GM21786 (cell line): Measurements from ENCODE around the gene PPP2R3A.

Experiments used
- ATAC-seq: cut with Tn5 transposase; IDR thresholded peaks from one replicate; pipeline ENCODE4 v1.9.1; 2021; ENCODE audit not compliant: unreplicated experiment

PPP2R3A gene

DNA sequence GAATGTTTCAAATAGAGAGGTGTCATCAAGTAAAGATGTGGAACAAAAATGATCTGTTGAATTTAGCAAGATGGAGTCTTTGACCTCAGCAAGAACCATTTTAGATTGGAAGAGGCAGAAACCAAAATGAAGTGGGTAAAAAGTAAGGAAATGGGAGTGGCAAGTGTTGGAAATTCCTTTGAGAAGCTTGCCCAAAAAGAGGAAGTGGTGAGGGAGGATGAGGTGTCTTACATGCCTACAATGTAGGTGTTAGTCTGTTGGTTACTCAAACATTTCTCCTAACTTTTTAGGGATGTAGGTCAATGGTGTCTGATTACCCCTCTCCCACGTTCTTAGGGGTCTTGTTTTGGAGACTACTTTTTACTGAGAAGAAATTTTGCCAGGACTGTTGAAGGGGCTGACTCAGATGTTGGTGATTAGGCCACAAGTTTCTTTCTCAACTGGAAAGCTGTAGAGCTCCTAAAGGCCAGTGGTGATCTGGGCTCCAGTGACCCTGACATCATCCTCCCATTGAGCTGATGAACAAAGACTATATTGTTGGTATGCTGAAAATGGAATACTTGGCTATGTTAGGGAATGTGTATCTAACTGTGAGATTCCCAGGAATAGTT, 5.1 kb downstream of the PPP2R3A start:
- ATAC-seq = no peak

DNA sequence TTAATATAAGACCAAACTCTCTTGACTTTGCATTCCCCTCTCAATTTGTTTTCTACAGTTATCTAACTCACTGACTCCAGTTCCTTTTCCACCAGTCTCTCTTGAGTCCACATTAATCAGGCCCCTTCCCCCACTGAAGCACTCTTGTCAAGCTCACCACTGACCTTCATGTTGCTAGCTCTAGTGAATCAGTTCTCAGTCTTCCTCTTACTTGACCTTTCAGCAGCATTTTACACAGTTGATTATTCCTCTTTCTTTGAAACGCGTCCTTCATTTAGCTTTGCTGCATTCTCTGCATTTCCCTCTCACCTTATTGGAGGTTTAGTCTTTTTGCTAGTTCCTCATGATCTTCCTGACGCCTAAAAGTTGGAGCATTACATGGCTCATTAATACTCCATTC, 8.3 kb downstream of the PPP2R3A start:
- no peak for ATAC-seq

DNA sequence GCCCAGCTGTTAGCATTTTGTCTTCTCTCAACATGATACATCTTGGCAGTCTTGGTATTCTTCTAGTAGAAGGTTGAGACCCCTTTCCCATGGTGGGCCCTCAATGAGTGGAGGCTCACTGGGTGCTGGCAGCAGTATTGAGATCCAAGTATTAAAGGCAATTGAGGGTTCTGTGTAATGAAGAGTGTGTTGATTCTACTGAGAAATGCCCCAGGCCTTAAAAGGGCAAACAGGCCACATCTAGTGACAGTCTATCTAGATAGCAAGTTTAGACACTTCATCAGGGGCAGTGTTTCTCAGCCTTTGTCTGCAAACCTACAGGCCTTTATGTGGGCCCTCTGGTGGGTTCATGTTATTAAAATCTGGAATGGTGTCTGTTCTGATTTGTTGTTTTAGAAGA, 9.5 kb downstream of the PPP2R3A start:
- ATAC-seq = no peak

DNA sequence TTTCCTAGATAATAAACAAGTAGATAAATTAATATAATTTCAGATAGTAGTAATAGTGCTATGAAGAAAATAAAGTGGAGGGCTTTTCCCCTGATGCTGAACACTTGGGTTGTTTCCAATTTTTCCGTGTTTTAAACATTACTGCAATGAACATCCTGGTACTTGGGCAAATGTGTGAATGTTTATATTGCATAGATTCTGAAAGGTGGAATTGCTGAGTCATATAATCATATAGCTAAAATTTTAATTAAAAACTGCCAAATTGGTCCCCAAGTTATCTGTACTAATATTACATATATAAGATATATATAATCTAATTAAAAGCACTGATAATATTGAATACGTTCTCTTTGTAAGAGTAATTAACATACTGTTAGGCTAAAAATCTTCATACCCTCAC, 10.0 kb downstream of the PPP2R3A start:
- ATAC-seq = no peak

GRCh38 chr3:135980343-135980742, 14.8 kb downstream of the PPP2R3A start:
- no peak for ATAC-seq

DNA sequence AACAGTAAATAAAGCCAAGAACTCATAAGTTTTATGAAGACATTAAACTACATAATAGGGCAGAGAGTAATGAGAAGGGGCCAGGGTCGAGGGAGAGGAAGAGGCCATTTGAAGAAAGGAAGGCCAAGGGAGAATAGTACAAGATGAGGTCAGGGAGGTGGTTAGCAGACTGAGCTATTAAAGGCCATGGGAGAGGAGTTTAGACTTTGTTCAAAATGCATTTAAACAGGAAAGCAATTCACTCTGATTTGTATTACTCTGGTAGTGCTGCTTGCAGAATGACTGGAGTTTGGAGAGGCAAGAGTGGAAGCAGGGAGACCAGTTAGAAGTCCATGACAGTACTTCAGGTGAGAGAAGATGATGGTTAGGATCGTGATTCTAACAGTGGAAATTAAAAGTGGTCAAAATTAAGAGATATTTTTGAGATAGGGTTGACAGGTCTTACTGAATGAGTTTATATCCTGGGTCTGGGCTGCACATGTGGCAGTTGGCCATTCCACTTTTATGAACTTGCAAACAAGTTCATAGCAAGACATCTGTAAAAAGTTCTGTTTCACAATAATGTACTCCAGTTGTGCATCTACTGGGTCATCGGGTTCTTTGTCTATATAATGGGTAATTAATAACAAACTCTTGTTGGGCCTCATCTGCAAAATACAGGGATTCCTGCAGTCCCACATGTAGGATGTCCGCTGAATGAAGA, 16.3 kb downstream of the PPP2R3A start:
- ATAC-seq = no peak

DNA sequence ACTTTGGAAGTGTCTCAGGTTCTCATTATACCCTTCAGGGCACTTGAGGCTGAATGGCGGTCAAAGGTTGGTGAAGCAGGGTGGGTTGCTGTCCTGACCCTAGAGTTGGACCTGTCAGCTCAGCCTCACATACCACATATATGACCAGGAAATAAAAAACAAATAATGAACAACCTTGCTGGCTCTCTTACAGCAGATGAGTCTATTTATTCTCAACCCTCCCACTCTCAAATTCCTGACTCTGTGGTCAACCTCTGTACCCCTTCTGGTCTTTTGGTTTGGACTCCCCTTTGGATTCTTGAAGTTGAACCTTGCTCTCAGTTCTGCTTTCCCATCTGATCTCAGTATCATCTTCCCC, 16.9 kb downstream of the PPP2R3A start:
- ATAC-seq = no peak

- ATAC-seq = no peak
These were observed 17.5 kb downstream of the PPP2R3A start for GRCh38 chr3:135982922-135983581.

GRCh38 chr3:135987661-135988060, 22.1 kb downstream of the PPP2R3A start:
- no peak for ATAC-seq

DNA sequence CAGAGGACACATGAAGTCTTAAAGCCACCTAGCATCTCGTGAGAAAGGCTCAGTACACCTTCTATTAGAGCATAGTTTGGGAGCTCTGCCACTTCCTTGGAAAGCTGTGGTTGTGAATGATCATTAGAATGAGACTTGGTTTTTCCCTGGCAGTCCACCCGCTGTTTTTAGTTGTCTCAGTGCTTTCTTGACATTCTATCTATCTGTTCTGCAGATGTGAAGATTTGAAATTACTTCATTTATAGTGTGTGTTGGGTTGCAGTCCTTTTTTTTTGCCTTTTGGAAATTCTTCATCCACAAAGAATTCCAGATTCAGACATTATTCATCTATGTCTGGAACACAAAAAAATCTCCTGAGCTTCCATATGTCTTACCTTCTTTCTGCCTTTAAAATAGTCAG, 23.7 kb downstream of the PPP2R3A start:
- no peak for ATAC-seq

- ATAC-seq = no peak
These were observed 25.4 kb downstream of the PPP2R3A start for GRCh38 chr3:135990903-135991302.

DNA sequence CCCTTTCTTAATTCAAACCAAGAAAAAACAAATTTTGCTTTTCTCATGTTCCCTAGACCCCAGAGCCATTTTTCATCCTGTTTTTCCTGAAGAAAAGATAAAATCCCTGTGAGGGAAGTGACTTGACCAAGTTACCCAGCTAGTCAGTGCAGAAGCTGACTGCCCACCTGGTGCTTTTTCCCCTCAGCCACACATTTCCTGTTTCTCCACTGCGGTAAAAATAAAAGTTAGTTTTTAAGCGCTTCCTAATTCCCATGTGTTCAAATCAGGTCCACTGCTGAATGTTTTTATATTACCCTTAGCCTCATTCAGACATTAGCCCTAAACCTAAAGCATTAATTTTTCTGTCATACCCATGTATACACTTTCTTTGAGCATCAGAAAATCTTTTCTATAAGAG, 26.1 kb downstream of the PPP2R3A start:
- ATAC-seq = no peak

DNA sequence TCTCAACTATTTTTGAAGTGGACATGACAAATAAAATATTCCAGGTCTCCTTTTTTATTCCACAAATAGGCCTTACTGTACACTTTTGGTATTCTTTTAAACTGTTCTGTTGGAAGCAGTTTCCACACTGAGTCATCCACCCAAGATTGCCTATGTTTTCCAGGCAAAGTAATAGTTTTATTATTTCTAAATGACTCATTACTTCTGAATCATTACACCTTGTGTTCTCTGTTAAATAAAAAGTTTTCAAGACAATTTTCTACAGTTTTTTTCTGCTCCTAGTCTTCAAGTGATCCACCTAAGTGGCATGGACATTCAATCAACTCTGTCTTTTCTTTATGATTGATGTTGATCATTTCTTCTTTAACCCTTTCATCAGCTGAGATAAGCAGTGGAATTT, 26.5 kb downstream of the PPP2R3A start:
- no peak for ATAC-seq

DNA sequence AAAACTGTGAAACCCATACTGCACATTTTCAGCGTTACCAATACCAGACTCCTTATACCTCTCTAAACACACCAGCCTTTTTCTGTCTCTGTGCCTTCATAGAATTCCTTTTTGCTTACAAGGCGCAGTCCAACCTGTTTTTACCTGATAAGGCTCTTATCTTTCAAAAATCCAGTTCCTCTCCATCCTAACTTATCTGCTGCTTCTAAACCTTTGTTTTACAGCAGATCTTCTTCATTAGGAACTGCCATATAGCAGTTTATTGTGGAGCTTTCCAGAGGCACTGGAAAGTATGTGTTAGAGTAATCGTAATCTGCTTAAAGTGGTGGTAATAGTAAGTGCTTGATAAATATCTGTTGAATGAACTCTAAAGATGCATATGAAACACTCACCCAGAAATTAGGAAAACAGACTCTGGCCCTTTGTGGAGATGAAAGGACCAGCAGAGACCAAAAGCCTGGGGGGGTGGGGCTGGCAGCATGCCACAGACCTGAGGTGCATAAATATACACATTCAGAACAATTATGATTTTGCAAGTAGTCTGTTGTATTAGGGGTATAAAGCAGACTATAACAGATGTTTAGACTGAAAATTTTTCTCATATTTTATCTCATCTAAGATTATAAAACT, 29.3 kb downstream of the PPP2R3A start:
- ATAC-seq = no peak

- no peak for ATAC-seq
These were observed 30.2 kb downstream of the PPP2R3A start for GRCh38 chr3:135995766-135996165.

DNA sequence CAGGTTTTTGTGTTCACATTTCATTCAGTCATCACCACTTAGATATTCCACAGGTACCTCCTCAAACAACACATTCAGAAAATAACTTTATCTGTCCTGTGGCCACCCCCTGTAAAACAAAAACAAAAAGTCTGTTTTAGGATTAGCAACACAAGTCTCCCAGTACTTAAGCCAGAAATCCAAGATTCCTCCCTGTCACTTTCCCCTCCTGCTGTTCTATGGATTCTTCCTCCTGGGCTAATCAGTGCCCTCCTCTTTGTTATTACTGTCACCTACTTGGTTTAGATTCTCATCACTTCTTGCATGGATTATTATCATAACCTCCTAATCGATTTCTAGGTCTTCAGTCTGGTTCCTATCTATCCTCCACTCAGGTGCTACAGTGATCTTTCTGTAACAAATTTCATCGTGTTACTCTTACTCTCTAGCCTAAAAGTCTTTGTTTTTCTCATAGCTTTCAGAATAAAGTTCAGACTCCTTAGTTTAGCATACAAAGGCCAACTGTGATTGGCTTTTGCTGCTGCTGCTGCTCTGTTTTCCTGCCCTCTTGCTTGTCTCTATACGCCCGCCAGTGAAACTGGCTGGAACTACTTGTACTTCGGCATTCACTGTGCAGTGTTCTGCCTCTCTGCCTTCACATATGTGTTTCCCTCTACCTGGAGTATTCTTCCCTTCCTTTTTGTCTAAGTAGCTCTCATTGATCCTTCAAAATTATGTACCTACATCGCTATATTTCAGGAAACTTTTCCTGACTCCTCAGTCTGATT, 32.2 kb downstream of the PPP2R3A start:
- ATAC-seq = no peak

DNA sequence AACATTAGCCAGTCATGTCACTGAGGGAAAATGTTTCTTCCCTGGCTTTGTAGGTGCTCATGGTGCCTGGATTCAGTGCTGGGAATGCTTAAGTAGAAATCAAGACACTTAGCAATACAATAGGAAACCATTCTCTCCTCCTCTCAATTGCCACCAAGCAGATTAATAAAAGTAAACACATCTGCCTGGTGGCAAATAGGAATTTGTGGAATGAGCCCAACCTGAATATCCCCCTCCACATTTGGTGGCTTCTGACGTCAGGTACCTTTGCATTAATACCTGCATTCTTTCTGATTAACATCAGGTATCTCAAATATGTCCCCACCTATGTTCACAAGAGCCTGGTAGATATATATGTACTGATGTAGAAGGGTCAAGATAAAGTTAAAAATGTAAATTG, 42.7 kb downstream of the PPP2R3A start:
- no peak for ATAC-seq

DNA sequence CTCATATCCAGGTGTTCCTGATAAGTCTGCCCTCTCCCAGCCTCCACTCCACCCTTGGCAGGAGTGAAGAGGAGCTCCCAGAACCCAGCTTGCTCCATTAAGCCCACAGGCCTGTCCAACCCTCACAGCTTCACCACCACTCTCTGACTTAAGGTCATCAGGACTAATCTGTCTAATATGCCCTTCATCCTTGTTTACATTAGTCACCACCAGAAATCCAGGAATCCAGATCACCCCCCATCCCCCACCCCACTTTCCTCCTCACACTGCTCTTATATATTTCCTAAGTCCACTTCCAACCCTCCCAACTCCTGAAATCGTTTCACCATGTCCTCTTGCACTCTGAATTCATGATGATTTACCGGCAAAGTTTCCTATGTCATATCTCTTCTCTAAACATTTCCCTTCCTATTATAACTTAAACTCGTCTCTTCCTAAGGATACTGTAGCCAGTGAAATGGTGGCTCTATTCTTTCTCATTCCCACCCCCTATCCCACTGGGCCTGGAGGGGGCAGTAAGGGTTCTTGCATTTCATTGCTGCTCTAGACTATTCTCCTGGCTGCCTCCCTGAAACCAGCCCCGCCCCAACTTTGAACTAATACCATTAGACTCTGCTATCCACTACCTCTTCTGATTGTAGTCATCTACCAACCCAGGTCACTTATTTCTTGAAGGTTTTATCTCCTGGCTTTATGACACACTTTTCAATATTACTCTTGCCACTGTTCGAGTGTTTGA, 43.4 kb downstream of the PPP2R3A start:
- no peak for ATAC-seq

DNA sequence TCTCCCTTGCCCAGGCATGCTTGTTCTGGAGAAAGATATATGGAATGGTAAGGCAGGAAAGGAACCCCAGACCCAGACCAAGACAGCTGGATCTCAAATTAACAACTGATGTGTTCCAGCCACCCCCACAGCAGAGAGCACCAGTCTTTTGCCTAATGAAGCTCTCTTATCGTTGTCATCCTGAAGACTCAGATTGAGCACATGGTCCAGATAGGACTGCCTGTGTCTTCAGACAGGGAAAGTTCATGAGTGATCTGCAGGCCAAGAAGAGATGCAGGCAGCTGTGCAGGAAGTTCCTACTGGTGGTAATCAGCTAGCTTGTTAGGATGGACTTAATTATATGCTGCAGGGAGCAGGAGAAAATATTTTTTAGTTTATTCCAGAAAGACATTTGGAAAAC, 53.3 kb downstream of the PPP2R3A start:
- no peak for ATAC-seq

- no peak for ATAC-seq
These were observed 56.3 kb downstream of the PPP2R3A start for GRCh38 chr3:136021803-136022202.
